Measurements from ENCODE around the gene EHMT1. TPM values are rescaled to one million over a fixed set of nuclear protein-coding genes. Genes with fewer than 3 reads are reported as not detected.

The EHMT1 gene
- total RNA-seq, 1 donor from 2014 or later = 45.3 TPM

DNA sequence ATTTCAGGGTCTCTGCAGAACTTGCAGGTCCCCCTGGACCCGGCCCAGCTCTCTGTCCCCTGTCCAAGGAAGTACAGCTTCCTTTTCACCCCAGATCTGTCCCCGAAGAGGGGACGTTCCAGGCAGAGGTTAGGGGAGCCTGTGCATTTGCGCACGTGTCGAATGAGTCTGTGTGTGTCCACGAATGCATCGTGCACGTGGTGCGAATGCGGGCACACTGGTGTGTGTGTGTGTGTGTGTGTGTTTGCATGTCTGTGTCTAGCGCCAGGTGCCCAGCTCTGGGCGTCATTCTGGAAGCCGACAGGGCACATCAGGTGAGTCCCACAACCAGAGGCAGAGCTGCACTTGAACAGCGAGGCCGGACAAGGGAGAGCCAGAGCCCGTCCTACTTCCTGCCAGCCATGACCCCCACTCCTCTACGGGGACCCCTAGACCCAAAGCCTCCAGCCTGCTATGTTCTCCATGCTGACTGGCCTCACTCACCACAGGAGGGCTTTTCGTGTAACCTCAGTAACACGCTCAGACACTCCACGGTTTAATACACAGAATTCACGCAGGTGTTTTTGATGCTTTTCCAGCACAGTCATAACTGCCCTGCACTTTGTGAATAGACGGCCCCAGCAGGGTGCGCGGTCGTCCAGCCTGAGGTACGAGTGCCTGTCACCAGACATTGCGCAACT is 217.5 kb downstream of the EHMT1 start:
- FAIRE-seq (no peak), DNase-seq (ENCODE audit: low read depth) (no peak)
- TF ChIP-seq CTCF (IDR thresholded peaks at IDR 0.05; ENCODE audit: insufficient read depth, low read length, severe bottlenecking) = no peak
- Histone ChIP-seq H3K36me3 (ENCODE audit: control insufficient read depth, insufficient read depth, low read length) (peaks cover 18% of the 10 kb centered on the region), H3K4me3 (ENCODE audit: low read depth, low read length) (no peak overlapping the region), H3K27me3 (ENCODE audit: control insufficient read depth, insufficient read depth, low read length) (no peaks in the 10 kb centered on the region)

DNA sequence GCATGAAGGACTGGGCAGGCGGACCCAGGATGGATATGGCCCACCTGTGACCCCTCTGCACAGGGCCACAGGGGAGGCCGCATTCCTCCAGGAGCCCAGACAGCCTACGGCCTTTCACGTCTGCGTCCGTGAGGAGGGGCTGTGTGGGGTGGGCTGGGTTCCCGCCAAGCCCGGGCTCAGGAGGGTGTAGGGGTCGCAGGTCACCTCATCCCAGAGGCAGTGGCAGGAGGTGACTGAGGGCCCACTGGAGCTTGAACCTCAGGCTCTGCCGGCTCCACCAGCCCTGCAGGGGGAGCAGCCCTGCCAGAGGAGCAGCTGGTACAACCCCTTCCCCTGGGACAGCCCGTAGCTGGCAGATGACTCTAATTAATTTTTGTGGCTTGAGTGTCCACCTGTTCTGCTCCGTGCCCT is 218.0 kb downstream of the EHMT1 start:
- Histone ChIP-seq H3K4me3 (ENCODE audit: low read depth, low read length) (no peak overlapping the region), H3K36me3 (ENCODE audit: control insufficient read depth, insufficient read depth, low read length) (peaks cover 17% of the 10 kb centered on the region)

GRCh38 chr9:137837345-137838278 is 218.8 kb downstream of the EHMT1 start:
- peak; percentile 88 for FAIRE-seq
- Histone ChIP-seq H3K27me3 (ENCODE audit: control insufficient read depth, insufficient read depth, low read length) (no peaks in the 10 kb centered on the region), H3K36me3 (ENCODE audit: control insufficient read depth, insufficient read depth, low read length) (peaks cover 17% of the 10 kb centered on the region), H3K4me3 (ENCODE audit: low read depth, low read length) (no peak overlapping the region)
- no peak for TF ChIP-seq CTCF (IDR thresholded peaks at IDR 0.05; ENCODE audit: insufficient read depth, low read length, severe bottlenecking)
- DNase-seq (ENCODE audit: low read depth) = no peak

More for the DNA sequence above, 218.0 kb downstream of the EHMT1 start:
- TF ChIP-seq CTCF (IDR thresholded peaks at IDR 0.05; ENCODE audit: insufficient read depth, low read length, severe bottlenecking) = no peak
- DNase-seq (ENCODE audit: low read depth) (no peak), FAIRE-seq (no peak)
- no peaks in the 10 kb centered on the region for H3K27me3 ChIP-seq (ENCODE audit: control insufficient read depth, insufficient read depth, low read length)

GRCh38 chr9:137838576-137838975 is 219.8 kb downstream of the EHMT1 start:
- no peak for DNase-seq (ENCODE audit: low read depth)
- FAIRE-seq = no peak
- TF ChIP-seq CTCF (IDR thresholded peaks at IDR 0.05; ENCODE audit: insufficient read depth, low read length, severe bottlenecking) = no peak
- no peaks in the 10 kb centered on the region for H3K27me3 ChIP-seq (ENCODE audit: control insufficient read depth, insufficient read depth, low read length)
- H3K36me3 ChIP-seq (ENCODE audit: control insufficient read depth, insufficient read depth, low read length) = peaks cover 10% of the 10 kb centered on the region
- no peak overlapping the region for H3K4me3 ChIP-seq (ENCODE audit: low read depth, low read length)

GRCh38 chr9:137843355-137843754 is 224.6 kb downstream of the EHMT1 start:
- Histone ChIP-seq H3K36me3 (ENCODE audit: control insufficient read depth, insufficient read depth, low read length) (no peaks in the 10 kb centered on the region), H3K4me3 (ENCODE audit: low read depth, low read length) (no peak overlapping the region), H3K27me3 (ENCODE audit: control insufficient read depth, insufficient read depth, low read length) (no peaks in the 10 kb centered on the region)
- no peak for TF ChIP-seq CTCF (IDR thresholded peaks at IDR 0.05; ENCODE audit: insufficient read depth, low read length, severe bottlenecking)
- DNase-seq (ENCODE audit: low read depth) (no peak), FAIRE-seq (no peak)

Data from bronchial epithelial cell (primary cell).